ENCODE measurements around the gene TARS2.

The TARS2 gene

GRCh38 chr1:150555198-150555970 lies 68.2 kb downstream of the TARS2 start:
- DNase-seq (ENCODE audit: low spot score) = no peak

GRCh38 chr1:150555971-150556865 lies 69.0 kb downstream of the TARS2 start:
- no peak for DNase-seq (ENCODE audit: low spot score)

DNA sequence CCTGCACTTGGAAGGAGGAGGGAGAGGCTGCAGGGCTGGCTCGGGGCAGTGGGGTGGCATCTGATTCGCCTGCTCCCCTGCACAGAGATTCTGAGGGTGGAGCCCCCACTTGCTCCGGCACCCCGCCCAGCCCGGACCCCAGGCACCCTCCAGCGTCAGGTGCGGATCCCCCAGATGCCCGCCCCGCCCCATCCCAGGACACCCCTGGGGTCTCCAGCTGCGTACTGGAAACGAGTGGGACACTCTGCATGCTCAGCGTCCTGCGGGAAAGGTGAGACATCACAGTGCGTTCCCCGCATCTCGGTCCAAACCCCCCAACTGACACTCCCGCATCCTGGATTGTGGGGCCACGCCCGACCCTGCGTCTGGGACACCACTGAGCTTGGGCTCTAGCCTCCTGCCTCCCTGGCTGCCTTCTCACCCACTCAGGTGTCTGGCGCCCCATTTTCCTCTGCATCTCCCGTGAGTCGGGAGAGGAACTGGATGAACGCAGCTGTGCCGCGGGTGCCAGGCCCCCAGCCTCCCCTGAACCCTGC lies 69.9 kb downstream of the TARS2 start:
- DNase-seq (ENCODE audit: low spot score) = no peak
